ENCODE measurements around the gene VPS36. TPM values are rescaled to one million over a fixed set of nuclear protein-coding genes. Genes with fewer than 3 reads are reported as not detected.

VPS36 gene
- total and polyA plus RNA-seq, 11 donors: 15.0 to 38.5 (median 30.9) TPM

DNA sequence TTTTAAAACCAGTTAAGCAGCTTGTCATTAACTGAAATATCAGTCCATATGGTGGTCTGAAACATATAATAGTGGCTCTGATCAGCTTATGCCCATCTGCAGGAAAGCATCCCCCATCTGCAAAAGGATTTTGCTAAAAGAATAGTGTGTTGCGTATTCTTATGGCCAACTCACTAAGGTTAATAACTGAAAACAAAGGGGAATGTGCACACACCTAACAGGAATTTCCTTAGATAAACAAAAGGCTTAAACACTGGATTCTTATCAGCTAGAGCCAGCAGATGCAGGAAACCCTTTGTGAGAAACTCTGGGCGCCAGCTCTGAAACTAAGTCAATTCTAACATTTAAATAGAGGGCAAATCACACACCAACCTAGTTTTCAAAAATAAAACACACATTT is 22.1 kb downstream of the VPS36 start:
- TF ChIP-seq POLR2A (IDR thresholded peaks at IDR 0.05): no peak
- TF ChIP-seq, protein P1, sequence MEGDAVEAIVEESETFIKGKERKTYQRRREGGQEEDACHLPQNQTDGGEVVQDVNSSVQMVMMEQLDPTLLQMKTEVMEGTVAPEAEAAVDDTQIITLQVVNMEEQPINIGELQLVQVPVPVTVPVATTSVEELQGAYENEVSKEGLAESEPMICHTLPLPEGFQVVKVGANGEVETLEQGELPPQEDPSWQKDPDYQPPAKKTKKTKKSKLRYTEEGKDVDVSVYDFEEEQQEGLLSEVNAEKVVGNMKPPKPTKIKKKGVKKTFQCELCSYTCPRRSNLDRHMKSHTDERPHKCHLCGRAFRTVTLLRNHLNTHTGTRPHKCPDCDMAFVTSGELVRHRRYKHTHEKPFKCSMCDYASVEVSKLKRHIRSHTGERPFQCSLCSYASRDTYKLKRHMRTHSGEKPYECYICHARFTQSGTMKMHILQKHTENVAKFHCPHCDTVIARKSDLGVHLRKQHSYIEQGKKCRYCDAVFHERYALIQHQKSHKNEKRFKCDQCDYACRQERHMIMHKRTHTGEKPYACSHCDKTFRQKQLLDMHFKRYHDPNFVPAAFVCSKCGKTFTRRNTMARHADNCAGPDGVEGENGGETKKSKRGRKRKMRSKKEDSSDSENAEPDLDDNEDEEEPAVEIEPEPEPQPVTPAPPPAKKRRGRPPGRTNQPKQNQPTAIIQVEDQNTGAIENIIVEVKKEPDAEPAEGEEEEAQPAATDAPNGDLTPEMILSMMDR (IDR thresholded peaks at IDR 0.05): no peak
- 65 to 76% (median 71%) methylated on average over 2 of the region's 2 CpGs for WGBS, 4 donors
- Histone ChIP-seq H3K4me1 (peaks cover 0 to 21% (median 14%) of the 10 kb centered on the region in 12 donors), H3K4me3 (no peak overlapping the region), H3K27ac (peak overlapping the region in 9 of 12 donors; percentile 25 to 70 (median 38)), H3K36me3 (peaks cover 0 to 97% (median 87%) of the 10 kb centered on the region in 9 donors), H3K9me3 (no peaks in the 10 kb centered on the region), H3K27me3 (no peaks in the 10 kb centered on the region)
- intact Hi-C loops (cut with DNase I): loop anchor here in 2 of 10 donors (2.0 kb wide), 2 partner anchors 19 to 21 kb away; partner anchors contain the start of gene THSD1 (in 1 of the 2)
- DNase-seq (peak in 1 of 5 donors; percentile 36), ATAC-seq (peak in 3 of 4 donors; percentile 57 to 92 (median 66))

DNA sequence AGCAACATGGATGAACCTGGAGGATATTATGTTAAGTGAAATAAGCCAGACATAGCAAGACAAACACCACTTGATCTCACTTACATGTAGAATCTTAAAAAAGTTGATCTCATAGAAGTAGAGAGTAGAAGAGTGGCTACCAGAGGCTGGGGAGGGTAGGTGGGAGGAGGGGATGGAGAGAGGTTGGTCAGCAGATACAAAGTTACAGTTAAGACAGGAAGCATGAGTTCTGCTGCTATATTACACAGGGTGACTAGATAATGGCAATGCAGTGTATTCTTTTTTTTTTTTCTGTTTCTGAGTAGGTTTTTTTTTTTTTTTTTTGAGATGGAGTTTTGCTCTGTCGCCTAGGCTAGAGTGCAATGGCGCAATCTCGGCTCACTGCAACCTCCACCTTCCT is 29.2 kb downstream of the VPS36 start:
- Histone ChIP-seq H3K9me3 (no peaks in the 10 kb centered on the region), H3K27me3 (no peaks in the 10 kb centered on the region), H3K36me3 (peaks cover 0 to 99% (median 98%) of the 10 kb centered on the region in 9 donors), H3K4me3 (no peak overlapping the region), H3K4me1 (peaks cover 0 to 13% (median 0%) of the 10 kb centered on the region in 12 donors), H3K27ac (no peak overlapping the region)
- DNase-seq (no peak), ATAC-seq (no peak)
- WGBS, 4 donors: 87 to 98% (median 93%) methylated on average over 3 of the region's 3 CpGs
- intact Hi-C loops (cut with DNase I): no loop called here
- TF ChIP-seq, protein P1 (IDR thresholded peaks at IDR 0.05): no peak
- TF ChIP-seq POLR2A (IDR thresholded peaks at IDR 0.05): no peak

DNA sequence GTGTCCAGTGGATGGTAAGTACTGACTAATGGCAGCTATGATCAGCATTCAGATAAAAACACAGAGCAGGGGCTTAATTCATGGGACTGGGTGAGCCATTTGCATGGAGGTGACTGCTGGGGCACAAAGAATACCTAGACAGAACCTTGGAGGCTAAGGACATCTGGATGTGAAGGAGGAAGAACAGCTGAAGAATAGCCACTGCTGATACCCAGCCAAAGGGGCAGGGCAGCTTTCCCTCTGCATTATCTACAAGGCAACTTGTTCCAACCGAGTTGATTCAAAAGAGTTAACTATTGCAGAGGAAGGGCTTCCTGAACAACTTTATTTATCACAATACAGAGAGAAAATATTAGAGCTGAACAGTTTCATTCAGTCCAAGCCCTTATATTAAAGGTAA is 31.4 kb downstream of the VPS36 start:
- 0 to 35% (median 7%) methylated on average over 1 of the region's 1 CpG for WGBS, 4 donors
- H3K27ac ChIP-seq: peak overlapping the region in 3 of 12 donors; percentile 5 to 25 (median 20)
- no peaks in the 10 kb centered on the region for H3K27me3 ChIP-seq
- peaks cover 0 to 13% (median 0%) of the 10 kb centered on the region in 12 donors for H3K4me1 ChIP-seq
- intact Hi-C loops (cut with DNase I): no loop called here
- H3K4me3 ChIP-seq: no peak overlapping the region
- peaks cover 0 to 99% (median 97%) of the 10 kb centered on the region in 9 donors for H3K36me3 ChIP-seq
- no peaks in the 10 kb centered on the region for H3K9me3 ChIP-seq
- TF ChIP-seq, protein P1 (IDR thresholded peaks at IDR 0.05): no peak
- TF ChIP-seq POLR2A (IDR thresholded peaks at IDR 0.05): no peak
- ATAC-seq (peak in 2 of 4 donors; percentile 20 to 30), DNase-seq (no peak)

DNA sequence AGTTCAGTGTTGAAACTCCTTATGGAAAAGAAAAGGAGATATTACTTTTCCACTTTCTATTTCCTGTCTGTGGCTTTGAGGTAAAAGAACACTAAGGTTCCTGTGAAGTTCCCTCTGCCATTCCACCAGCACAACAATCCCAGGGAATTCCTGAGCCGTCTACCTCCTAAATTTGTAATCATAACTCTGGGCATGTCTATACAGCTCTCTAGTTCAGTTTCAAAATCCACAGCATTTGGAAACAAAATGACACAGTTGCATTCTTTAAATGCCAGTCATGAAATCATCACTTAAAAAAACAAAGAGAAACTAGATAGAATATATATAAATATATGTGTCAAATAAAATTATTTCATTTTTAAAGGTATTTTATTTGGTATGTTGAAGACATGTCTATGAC is 35.5 kb downstream of the VPS36 start:
- ATAC-seq (no peak), DNase-seq (no peak)
- Histone ChIP-seq H3K4me3 (no peak overlapping the region), H3K27ac (no peak overlapping the region), H3K36me3 (peaks cover 0 to 95% (median 89%) of the 10 kb centered on the region in 9 donors), H3K9me3 (no peaks in the 10 kb centered on the region), H3K27me3 (no peaks in the 10 kb centered on the region), H3K4me1 (peaks cover 0 to 13% (median 0%) of the 10 kb centered on the region in 12 donors)
- 32 to 39% (median 36%) methylated on average over 1 of the region's 1 CpG for WGBS, 4 donors
- intact Hi-C loops (cut with DNase I): no loop called here
- TF ChIP-seq, protein P1 (IDR thresholded peaks at IDR 0.05): no peak
- no peak for TF ChIP-seq POLR2A (IDR thresholded peaks at IDR 0.05)
